T1000 (cell line): ENCODE results near the gene CCDC93.

ENCODE experiments used
- DNase-seq: peaks from one replicate; lab custom pipeline; 2025; ENCODE audit warnings: mixed read lengths; lab: John Stamatoyannopoulos, UW

The CCDC93 gene

DNA sequence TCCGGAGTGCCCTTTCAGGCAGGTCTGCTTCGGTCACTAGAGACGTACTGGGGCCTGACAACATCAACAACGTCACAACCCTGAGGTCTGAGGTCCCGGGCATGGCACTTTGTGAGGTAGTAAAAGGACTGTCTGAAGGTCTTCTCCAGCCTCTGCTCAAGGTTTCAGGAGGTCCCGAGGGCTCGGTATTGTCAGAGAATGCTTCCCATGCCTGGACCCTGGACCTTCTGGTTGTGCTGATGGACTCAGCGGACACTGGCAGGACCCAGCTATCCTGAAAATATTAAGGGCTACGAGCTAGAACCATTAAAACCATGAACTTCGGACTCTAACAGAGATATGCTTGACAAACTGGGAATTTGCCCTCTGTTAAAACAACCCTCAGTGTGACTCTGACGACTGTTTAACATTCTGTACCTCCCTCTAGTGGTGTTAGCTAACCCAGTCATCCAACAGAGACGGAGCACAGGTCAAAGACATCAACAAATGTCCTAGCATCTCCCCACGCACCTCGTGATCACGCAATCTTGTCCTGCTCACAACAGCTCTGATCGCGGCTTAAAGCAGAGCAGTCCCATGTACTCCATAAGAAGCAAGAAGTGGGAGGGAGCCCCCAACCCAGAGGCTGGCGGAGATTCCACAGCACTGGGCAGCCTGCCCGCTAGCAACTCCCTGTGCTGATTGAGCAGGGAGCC lies 96.5 kb downstream of the CCDC93 start:
- no peak for DNase-seq

DNA sequence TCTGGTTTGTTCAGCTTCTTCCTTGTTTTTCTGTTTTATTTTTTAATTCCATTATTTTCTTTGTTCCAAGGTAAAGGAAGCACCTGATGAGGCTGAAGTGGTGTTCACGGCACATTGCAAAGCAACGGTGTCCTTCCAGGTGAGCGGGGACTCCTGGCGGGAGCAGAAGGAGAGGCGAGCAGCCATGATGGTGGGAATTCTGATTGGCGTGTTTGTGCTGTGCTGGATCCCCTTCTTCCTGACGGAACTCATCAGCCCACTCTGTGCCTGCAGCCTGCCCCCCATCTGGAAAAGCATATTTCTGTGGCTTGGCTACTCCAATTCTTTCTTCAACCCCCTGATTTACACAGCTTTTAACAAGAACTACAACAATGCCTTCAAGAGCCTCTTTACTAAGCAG lies 110.9 kb downstream of the CCDC93 start:
- no peak for DNase-seq

DNA sequence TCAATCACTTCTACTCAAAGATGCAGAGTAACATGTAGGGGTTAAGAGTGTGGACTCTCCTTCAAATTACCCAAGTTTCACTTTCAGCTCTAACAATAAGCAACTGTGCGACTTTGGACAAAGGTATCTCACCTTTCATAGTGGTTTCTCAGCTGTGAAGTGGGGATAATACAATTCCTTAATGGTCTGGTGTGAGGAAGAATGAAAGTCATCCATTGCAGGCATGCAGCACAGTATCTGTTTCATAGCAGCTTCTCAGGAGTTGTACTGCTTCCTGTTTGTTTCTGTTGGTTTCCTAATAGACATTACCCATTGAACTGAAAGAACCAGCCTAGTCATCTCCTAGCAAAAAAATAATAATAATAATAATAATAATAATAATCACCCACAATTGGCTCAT lies 125.0 kb downstream of the CCDC93 start:
- no peak for DNase-seq

DNA sequence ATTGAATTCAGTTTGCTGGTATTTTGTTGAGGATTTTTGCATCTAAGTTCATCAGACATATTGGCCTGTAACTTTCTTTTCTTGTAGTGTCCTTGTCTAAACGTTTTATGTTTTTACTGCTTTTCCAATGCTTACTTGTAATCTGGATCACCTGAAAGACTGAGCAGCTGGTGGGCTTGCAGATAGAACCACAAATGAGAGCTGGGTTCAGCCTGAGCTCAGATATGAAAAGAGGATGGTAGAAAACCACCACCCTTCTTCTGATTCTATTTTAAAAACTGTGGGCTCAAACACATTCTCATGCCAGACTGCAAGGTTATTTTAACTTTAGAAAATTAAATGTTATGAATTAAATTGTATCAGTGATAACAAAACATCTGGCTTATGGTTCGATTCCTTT lies 128.6 kb downstream of the CCDC93 start:
- DNase-seq, result no peak

DNA sequence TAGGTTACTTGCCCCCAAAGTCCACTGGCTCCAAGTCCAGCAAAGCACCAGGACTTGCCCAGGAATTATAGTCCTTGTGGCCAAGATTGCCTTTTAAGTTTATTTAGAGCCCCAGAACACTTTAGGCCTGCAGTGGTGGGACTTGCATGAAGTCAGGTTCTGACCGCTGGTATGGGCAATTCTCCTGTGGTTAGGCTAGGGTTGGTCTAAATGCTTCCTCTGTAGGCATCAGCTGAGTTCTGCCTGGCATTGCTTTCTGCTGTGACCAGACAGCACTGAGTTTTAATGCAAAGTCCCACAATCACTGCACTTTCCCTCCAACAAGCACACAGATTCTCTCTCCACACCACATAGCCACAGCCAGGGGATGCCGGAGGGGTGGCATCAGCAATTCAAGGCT lies 134.9 kb downstream of the CCDC93 start:
- no peak for DNase-seq

DNA sequence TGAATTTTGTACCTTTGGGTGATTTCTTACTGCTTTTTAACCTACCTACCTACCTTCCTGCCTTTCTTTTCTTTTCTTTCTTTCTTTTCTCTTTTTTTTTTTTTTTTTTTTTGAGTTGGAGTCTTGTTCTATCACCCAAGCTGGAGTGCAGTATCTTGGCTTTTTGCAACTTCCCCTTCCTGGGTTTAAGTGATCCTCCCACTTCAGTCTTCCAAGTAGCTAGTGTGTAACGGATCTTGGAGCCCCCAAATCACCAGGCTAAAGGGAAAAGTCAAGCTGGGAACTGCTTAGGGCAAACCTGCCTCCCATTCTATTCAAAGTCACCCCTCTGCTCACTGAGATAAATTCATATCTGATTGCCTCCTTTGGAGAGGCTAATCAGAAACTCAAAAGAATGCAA lies 138.1 kb downstream of the CCDC93 start:
- no peak for DNase-seq
